HepG2 (cell line): Measurements from ENCODE around the gene TOP1. TPM values are rescaled to one million over a fixed set of nuclear protein-coding genes. Genes with fewer than 3 reads are reported as not detected.
A peak's percentile ranks its signal among the peaks of the same experiment; 100 is the strongest.

ENCODE experiments used
- ARNTL ChIP-seq: sonication (generic); formaldehyde crosslinking; IDR thresholded peaks from 2 replicates; pipeline ENCODE4 v1.4.0; 2020; ENCODE audit warnings: mild to moderate bottlenecking, missing genetic modification reagents
- SOX6 ChIP-seq, 2 experiments: fragments of 450-650 bp in 1 of 2; sonication (generic) in 1 of 2; formaldehyde crosslinking in 1 of 2; IDR thresholded peaks; 2 replicates each; pipeline versions ENCODE4 v1.4.0 to v1.6.1; 2017 to 2020; ENCODE audit warnings: antibody characterized with exemption in 1 of 2, mild to moderate bottlenecking in 1 of 2, missing genetic modification reagents in 1 of 2
- THYN1 ChIP-seq: sonication (generic); formaldehyde crosslinking; IDR thresholded peaks from 2 replicates; pipeline ENCODE4 v1.8.1; 2023; ENCODE audit warnings: low read depth, mild to moderate bottlenecking, moderate library complexity, missing genetic modification reagents, borderline replicate concordance
- ZMYM4 ChIP-seq: sonication (generic); formaldehyde crosslinking; IDR thresholded peaks from 2 replicates; pipeline ENCODE4 v1.8.1; 2023; ENCODE audit warnings: mild to moderate bottlenecking, missing genetic modification reagents
- ZNF296 ChIP-seq: sonication (generic); formaldehyde crosslinking; conservative IDR thresholded peaks from 2 replicates; pipeline ENCODE4 v1.5.0; 2020; ENCODE audit warnings: mild to moderate bottlenecking, missing genetic modification reagents
- ZNF318 ChIP-seq: sonication (generic); formaldehyde crosslinking; IDR thresholded peaks from 2 replicates; pipeline ENCODE4 v1.4.0; 2020; ENCODE audit warnings: mild to moderate bottlenecking, missing genetic modification reagents
- polyA plus RNA-seq, 8 experiments: library from polyadenylated mRNA; depleted of rRNA in 3 of 8; stranded (reverse) in 7 of 8; unstranded in 1 of 8; fragments of >200 nt; fragmentation: Illumina TruSeq in 4 of 8; extraction: Trizol in 4 of 8; gene quantifications; 2 replicates each; pipeline versions ENCODE4 v1.2.1 to v1.2.3, GENCODE V29; 2011 to 2016; ENCODE audit warnings: low read depth in 4 of 8, missing spikeins in 1 of 8, mixed read lengths in 1 of 8; ENCODE audit not compliant: insufficient read depth in 1 of 8
- total RNA-seq, 5 experiments: library from RNA; depleted of rRNA; stranded (reverse); fragments of >200 nt; fragmentation: Illumina TruSeq; extraction: Trizol; gene quantifications; 2 replicates each; pipeline ENCODE4 v1.2.3, GENCODE V29; 2016; ENCODE audit warnings: low read depth in 1 of 5
- TF ChIP-seq, protein P1 (sequence below): sonication (generic); formaldehyde crosslinking; IDR thresholded peaks from 2 replicates; pipeline ENCODE4 v1.4.0; 2020; ENCODE audit warnings: mild to moderate bottlenecking, missing genetic modification reagents
- TF ChIP-seq, protein P2 (sequence below): sonication (generic); formaldehyde crosslinking; IDR thresholded peaks from 2 replicates; pipeline ENCODE4 v1.8.1; 2023; ENCODE audit warnings: mild to moderate bottlenecking, missing genetic modification reagents, borderline replicate concordance
- TF ChIP-seq, protein P3 (sequence below), 2 experiments: IDR thresholded peaks; 2 replicates each; pipeline ENCODE4 v1.6.1; 2011 to 2012; ENCODE audit warnings: low read length in 2 of 2, borderline replicate concordance in 1 of 2, low read depth in 1 of 2, mild to moderate bottlenecking in 1 of 2, moderate library complexity in 1 of 2

The TOP1 gene
- total and polyA plus RNA-seq, 2 of the 13 experiments (the other 11 are each of a cell fraction or from before 2014, with no cell fraction given): 10.2 to 19.4 TPM

- TF ChIP-seq, protein P1, sequence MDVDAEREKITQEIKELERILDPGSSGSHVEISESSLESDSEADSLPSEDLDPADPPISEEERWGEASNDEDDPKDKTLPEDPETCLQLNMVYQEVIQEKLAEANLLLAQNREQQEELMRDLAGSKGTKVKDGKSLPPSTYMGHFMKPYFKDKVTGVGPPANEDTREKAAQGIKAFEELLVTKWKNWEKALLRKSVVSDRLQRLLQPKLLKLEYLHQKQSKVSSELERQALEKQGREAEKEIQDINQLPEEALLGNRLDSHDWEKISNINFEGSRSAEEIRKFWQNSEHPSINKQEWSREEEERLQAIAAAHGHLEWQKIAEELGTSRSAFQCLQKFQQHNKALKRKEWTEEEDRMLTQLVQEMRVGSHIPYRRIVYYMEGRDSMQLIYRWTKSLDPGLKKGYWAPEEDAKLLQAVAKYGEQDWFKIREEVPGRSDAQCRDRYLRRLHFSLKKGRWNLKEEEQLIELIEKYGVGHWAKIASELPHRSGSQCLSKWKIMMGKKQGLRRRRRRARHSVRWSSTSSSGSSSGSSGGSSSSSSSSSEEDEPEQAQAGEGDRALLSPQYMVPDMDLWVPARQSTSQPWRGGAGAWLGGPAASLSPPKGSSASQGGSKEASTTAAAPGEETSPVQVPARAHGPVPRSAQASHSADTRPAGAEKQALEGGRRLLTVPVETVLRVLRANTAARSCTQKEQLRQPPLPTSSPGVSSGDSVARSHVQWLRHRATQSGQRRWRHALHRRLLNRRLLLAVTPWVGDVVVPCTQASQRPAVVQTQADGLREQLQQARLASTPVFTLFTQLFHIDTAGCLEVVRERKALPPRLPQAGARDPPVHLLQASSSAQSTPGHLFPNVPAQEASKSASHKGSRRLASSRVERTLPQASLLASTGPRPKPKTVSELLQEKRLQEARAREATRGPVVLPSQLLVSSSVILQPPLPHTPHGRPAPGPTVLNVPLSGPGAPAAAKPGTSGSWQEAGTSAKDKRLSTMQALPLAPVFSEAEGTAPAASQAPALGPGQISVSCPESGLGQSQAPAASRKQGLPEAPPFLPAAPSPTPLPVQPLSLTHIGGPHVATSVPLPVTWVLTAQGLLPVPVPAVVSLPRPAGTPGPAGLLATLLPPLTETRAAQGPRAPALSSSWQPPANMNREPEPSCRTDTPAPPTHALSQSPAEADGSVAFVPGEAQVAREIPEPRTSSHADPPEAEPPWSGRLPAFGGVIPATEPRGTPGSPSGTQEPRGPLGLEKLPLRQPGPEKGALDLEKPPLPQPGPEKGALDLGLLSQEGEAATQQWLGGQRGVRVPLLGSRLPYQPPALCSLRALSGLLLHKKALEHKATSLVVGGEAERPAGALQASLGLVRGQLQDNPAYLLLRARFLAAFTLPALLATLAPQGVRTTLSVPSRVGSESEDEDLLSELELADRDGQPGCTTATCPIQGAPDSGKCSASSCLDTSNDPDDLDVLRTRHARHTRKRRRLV (CRISPR knock-in tag): 0 out of 2 replicates have a peak, but pooled peaks have one; percentile 5
- TF ChIP-seq, protein P2, sequence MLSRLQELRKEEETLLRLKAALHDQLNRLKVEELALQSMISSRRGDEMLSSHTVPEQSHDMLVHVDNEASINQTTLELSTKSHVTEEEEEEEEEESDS (CRISPR knock-in tag): no peak
- TF ChIP-seq, protein P3, sequence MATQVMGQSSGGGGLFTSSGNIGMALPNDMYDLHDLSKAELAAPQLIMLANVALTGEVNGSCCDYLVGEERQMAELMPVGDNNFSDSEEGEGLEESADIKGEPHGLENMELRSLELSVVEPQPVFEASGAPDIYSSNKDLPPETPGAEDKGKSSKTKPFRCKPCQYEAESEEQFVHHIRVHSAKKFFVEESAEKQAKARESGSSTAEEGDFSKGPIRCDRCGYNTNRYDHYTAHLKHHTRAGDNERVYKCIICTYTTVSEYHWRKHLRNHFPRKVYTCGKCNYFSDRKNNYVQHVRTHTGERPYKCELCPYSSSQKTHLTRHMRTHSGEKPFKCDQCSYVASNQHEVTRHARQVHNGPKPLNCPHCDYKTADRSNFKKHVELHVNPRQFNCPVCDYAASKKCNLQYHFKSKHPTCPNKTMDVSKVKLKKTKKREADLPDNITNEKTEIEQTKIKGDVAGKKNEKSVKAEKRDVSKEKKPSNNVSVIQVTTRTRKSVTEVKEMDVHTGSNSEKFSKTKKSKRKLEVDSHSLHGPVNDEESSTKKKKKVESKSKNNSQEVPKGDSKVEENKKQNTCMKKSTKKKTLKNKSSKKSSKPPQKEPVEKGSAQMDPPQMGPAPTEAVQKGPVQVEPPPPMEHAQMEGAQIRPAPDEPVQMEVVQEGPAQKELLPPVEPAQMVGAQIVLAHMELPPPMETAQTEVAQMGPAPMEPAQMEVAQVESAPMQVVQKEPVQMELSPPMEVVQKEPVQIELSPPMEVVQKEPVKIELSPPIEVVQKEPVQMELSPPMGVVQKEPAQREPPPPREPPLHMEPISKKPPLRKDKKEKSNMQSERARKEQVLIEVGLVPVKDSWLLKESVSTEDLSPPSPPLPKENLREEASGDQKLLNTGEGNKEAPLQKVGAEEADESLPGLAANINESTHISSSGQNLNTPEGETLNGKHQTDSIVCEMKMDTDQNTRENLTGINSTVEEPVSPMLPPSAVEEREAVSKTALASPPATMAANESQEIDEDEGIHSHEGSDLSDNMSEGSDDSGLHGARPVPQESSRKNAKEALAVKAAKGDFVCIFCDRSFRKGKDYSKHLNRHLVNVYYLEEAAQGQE (IDR thresholded peaks at IDR 0.05; ENCODE audit: borderline replicate concordance in 1 of 2, low read depth in 1 of 2, low read length in 2 of 2): no peak
- no peak for TF ChIP-seq THYN1
- no peak for TF ChIP-seq SOX6 (IDR thresholded peaks at IDR 0.05)
- TF ChIP-seq SOX6 (CRISPR knock-in tag; IDR thresholded peaks at IDR 0.05): peak; percentile 5; the same call in 1 of the 2 replicates
- peak; percentile 35; the same call in 1 of the 2 replicates for TF ChIP-seq ZMYM4 (CRISPR knock-in tag)
- TF ChIP-seq ZNF318 (CRISPR knock-in tag): no peak
- no peak for TF ChIP-seq ZNF296
- TF ChIP-seq ARNTL: no peak
These were observed 109.2 kb downstream of the TOP1 start (continued) for GRCh38 chr20:41137614-41138474.
